Loucy (cell line): ENCODE data around the gene CPLANE1.
"Not testable (repeated sequence)": the region's sequence is repeated elsewhere in the genome, so short reads cannot be mapped to it uniquely, and the experiment has no call there.

Experiments used
- EZH2phosphoT487 ChIP-seq: fragments of 200-600 bp; IDR thresholded peaks from 2 replicates; pipeline ENCODE4 v1.6.1; 2018; ENCODE audit warnings: antibody characterized with exemption, mild to moderate bottlenecking, moderate library complexity, borderline replicate concordance
- TF ChIP-seq, protein P1 (sequence below): fragments of 200-600 bp; sonication (generic); conservative IDR thresholded peaks from 2 replicates; pipeline ENCODE4 v1.5.1; 2014; ENCODE audit warnings: mild to moderate bottlenecking, antibody characterized with exemption, low read length

DNA sequence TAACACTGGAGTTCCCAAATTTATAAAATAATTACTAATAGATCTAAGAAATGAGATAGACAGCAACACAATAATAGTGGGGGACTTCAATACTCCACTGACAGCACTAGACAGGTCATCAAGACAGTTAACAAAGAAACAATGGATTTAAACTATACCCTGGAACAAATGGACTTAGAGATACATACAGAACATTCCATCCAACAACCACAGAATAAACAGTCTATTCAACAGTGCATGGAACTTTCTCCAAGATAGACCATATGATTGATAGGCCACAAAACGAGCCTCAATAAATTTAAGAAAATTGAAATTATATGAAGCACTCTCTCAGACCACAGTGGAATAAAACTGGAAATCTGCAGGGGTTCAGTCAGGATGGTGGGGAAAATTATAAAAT, 163.2 kb downstream of the CPLANE1 start:
- TF ChIP-seq, protein P1, sequence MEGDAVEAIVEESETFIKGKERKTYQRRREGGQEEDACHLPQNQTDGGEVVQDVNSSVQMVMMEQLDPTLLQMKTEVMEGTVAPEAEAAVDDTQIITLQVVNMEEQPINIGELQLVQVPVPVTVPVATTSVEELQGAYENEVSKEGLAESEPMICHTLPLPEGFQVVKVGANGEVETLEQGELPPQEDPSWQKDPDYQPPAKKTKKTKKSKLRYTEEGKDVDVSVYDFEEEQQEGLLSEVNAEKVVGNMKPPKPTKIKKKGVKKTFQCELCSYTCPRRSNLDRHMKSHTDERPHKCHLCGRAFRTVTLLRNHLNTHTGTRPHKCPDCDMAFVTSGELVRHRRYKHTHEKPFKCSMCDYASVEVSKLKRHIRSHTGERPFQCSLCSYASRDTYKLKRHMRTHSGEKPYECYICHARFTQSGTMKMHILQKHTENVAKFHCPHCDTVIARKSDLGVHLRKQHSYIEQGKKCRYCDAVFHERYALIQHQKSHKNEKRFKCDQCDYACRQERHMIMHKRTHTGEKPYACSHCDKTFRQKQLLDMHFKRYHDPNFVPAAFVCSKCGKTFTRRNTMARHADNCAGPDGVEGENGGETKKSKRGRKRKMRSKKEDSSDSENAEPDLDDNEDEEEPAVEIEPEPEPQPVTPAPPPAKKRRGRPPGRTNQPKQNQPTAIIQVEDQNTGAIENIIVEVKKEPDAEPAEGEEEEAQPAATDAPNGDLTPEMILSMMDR, result not testable (repeated sequence)
- not testable (repeated sequence) for TF ChIP-seq EZH2phosphoT487
